Karpas-422 (cell line): ENCODE data around the gene IGFN1. TPM values are rescaled to one million over a fixed set of nuclear protein-coding genes. Genes with fewer than 3 reads are reported as not detected.
"Not testable (repeated sequence)": the region's sequence is repeated elsewhere in the genome, so short reads cannot be mapped to it uniquely, and the experiment has no call there.

Experiments
- DNase-seq: peaks from one replicate; pipeline ENCODE4 v3.0.0-alpha.2; 2015
- H2AFZ ChIP-seq: fragments of 200-600 bp; sonication (generic); 2 replicates; pipeline ENCODE4 v1.6.1; 2014; ENCODE audit warnings: antibody characterized with exemption, low read length, mixed read lengths
- H3K27ac ChIP-seq: fragments of 200-600 bp; sonication (generic); 2 replicates; pipeline ENCODE4 v1.5.1; 2014; ENCODE audit warnings: mild to moderate bottlenecking, low read length, moderate library complexity
- H3K27me3 ChIP-seq: fragments of 200-600 bp; sonication (generic); 2 replicates; pipeline ENCODE4 v1.6.1; 2014; ENCODE audit warnings: low read length, mixed read lengths
- H3K36me3 ChIP-seq: fragments of 200-600 bp; sonication (generic); 2 replicates; pipeline ENCODE4 v1.6.1; 2014; ENCODE audit warnings: low read length, mixed read lengths; ENCODE audit not compliant: insufficient read depth
- H3K4me1 ChIP-seq: fragments of 200-600 bp; sonication (generic); 2 replicates; pipeline ENCODE4 v1.6.1; 2014; ENCODE audit warnings: mild to moderate bottlenecking, low read length, mixed read lengths
- H3K4me2 ChIP-seq: fragments of 200-600 bp; sonication (generic); 2 replicates; pipeline ENCODE4 v1.6.1; 2014; ENCODE audit warnings: low read length, low read depth, mild to moderate bottlenecking; ENCODE audit not compliant: poor library complexity, severe bottlenecking
- H3K4me3 ChIP-seq: fragments of 200-600 bp; sonication (generic); 2 replicates; pipeline ENCODE4 v1.5.1; 2014; ENCODE audit warnings: mild to moderate bottlenecking, antibody characterized with exemption, low read length, mixed read lengths
- H3K79me2 ChIP-seq: fragments of 200-600 bp; sonication (generic); 2 replicates; pipeline ENCODE4 v1.6.1; 2014; ENCODE audit warnings: mild to moderate bottlenecking, low read length, mixed read lengths
- H3K9ac ChIP-seq: fragments of 200-600 bp; sonication (generic); 2 replicates; pipeline ENCODE4 v1.6.0; 2014; ENCODE audit warnings: low read length
- H3K9me2 ChIP-seq: fragments of 200-600 bp; sonication (generic), shearing (Covaris generic); replicated peaks from 2 replicates; pipeline ENCODE4 v1.6.0; 2014; ENCODE audit warnings: mild to moderate bottlenecking, low read length, moderate library complexity; ENCODE audit not compliant: insufficient read depth
- H3K9me3 ChIP-seq: fragments of 300-700, 200-600 bp; sonication (generic); 2 replicates; pipeline ENCODE4 v1.6.1; 2014; ENCODE audit warnings: low read length, mixed read lengths
- H4K20me1 ChIP-seq: fragments of 200-600 bp; sonication (generic); 2 replicates; pipeline ENCODE4 v1.6.1; 2014; ENCODE audit warnings: mild to moderate bottlenecking, antibody characterized with exemption, low read length, low read depth; ENCODE audit not compliant: insufficient read depth
- total RNA-seq: library from RNA; depleted of rRNA; stranded (reverse); fragments of >200 nt; shearing (Covaris generic); gene quantifications from 2 replicates; pipeline ENCODE4 v1.2.3, GENCODE V29; 2014; ENCODE audit warnings: low replicate concordance

IGFN1 gene
- total RNA-seq, 1 experiment from 2014 or later = not detected

- no peaks in the 10 kb centered on the region for H3K9me2 ChIP-seq
- H3K4me3 ChIP-seq = no peak overlapping the region
- H3K27me3 ChIP-seq = no peaks in the 10 kb centered on the region
- H4K20me1 ChIP-seq = no peaks in the 10 kb centered on the region
- H3K4me2 ChIP-seq = no peak overlapping the region
- H3K79me2 ChIP-seq = peaks cover 17% of the 10 kb centered on the region
- H3K9ac ChIP-seq = no peak overlapping the region
- H2AFZ ChIP-seq = no peak overlapping the region
- no peaks in the 10 kb centered on the region for H3K9me3 ChIP-seq
- DNase-seq = no peak
- H3K4me1 ChIP-seq = peaks cover 29% of the 10 kb centered on the region
- no peak overlapping the region for H3K27ac ChIP-seq
- H3K36me3 ChIP-seq = peaks cover 6% of the 10 kb centered on the region; the same call in 1 of the 2 replicates
Observed at GRCh38 chr1:201155354-201155753, 35.3 kb upstream of the IGFN1 start.

- Histone ChIP-seq H3K4me1 (peaks cover 29% of the 10 kb centered on the region), H3K36me3 (peaks cover 5% of the 10 kb centered on the region; the same call in 1 of the 2 replicates), H2AFZ (no peak overlapping the region), H3K79me2 (peaks cover 17% of the 10 kb centered on the region), H3K9me3 (no peaks in the 10 kb centered on the region), H3K4me3 (no peak overlapping the region), H3K27ac (no peak overlapping the region), H3K4me2 (no peak overlapping the region), H4K20me1 (no peaks in the 10 kb centered on the region), H3K27me3 (no peaks in the 10 kb centered on the region), H3K9me2 (no peaks in the 10 kb centered on the region), H3K9ac (no peak overlapping the region)
- DNase-seq = no peak
Observed at GRCh38 chr1:201156346-201156745, 34.3 kb upstream of the IGFN1 start.

- no peaks in the 10 kb centered on the region for H3K27me3 ChIP-seq
- H3K9me3 ChIP-seq = no peaks in the 10 kb centered on the region
- H3K27ac ChIP-seq = no peak overlapping the region
- H3K79me2 ChIP-seq = peaks cover 17% of the 10 kb centered on the region
- no peaks in the 10 kb centered on the region for H4K20me1 ChIP-seq
- no peak overlapping the region for H2AFZ ChIP-seq
- H3K4me2 ChIP-seq = no peak overlapping the region
- H3K36me3 ChIP-seq = no peaks in the 10 kb centered on the region
- peaks cover 29% of the 10 kb centered on the region for H3K4me1 ChIP-seq
- H3K9ac ChIP-seq = no peak overlapping the region
- no peaks in the 10 kb centered on the region for H3K9me2 ChIP-seq
- no peak for DNase-seq
- H3K4me3 ChIP-seq = no peak overlapping the region
Observed at GRCh38 chr1:201156819-201157218, 33.8 kb upstream of the IGFN1 start.

GRCh38 chr1:201157949-201158348 lies 32.7 kb upstream of the IGFN1 start:
- no peak overlapping the region for H2AFZ ChIP-seq
- no peaks in the 10 kb centered on the region for H3K27me3 ChIP-seq
- H3K9me2 ChIP-seq = no peaks in the 10 kb centered on the region
- no peak overlapping the region for H3K27ac ChIP-seq
- no peak overlapping the region for H3K9ac ChIP-seq
- peaks cover 22% of the 10 kb centered on the region for H3K4me1 ChIP-seq
- no peak overlapping the region for H3K4me3 ChIP-seq
- H3K4me2 ChIP-seq = no peak overlapping the region
- H3K79me2 ChIP-seq = peaks cover 11% of the 10 kb centered on the region
- DNase-seq = no peak
- H3K9me3 ChIP-seq = no peaks in the 10 kb centered on the region
- H4K20me1 ChIP-seq = no peaks in the 10 kb centered on the region
- H3K36me3 ChIP-seq = no peaks in the 10 kb centered on the region

GRCh38 chr1:201163036-201163435 lies 27.6 kb upstream of the IGFN1 start:
- H3K27ac ChIP-seq, H3K9me3 ChIP-seq, H3K9me2 ChIP-seq, H3K4me1 ChIP-seq, H3K79me2 ChIP-seq, H3K36me3 ChIP-seq, DNase-seq, H2AFZ ChIP-seq, H3K27me3 ChIP-seq, H3K4me3 ChIP-seq, H4K20me1 ChIP-seq, H3K9ac ChIP-seq, H3K4me2 ChIP-seq: not testable (repeated sequence)

- DNase-seq = no peak
- Histone ChIP-seq H3K9ac (no peak overlapping the region), H3K79me2 (no peaks in the 10 kb centered on the region), H3K36me3 (no peaks in the 10 kb centered on the region), H2AFZ (no peak overlapping the region), H3K9me2 (no peaks in the 10 kb centered on the region), H4K20me1 (no peaks in the 10 kb centered on the region), H3K27me3 (no peaks in the 10 kb centered on the region), H3K27ac (no peak overlapping the region), H3K4me2 (no peak overlapping the region), H3K4me3 (no peak overlapping the region), H3K4me1 (no peaks in the 10 kb centered on the region), H3K9me3 (no peaks in the 10 kb centered on the region)
Observed at GRCh38 chr1:201163707-201164106, 26.9 kb upstream of the IGFN1 start.

GRCh38 chr1:201164645-201165044 lies 26.0 kb upstream of the IGFN1 start:
- H3K4me3 ChIP-seq = no peak overlapping the region
- H3K9ac ChIP-seq = no peak overlapping the region
- no peaks in the 10 kb centered on the region for H3K36me3 ChIP-seq
- no peaks in the 10 kb centered on the region for H3K4me1 ChIP-seq
- H3K79me2 ChIP-seq = no peaks in the 10 kb centered on the region
- no peaks in the 10 kb centered on the region for H4K20me1 ChIP-seq
- no peak for DNase-seq
- no peak overlapping the region for H2AFZ ChIP-seq
- no peak overlapping the region for H3K4me2 ChIP-seq
- H3K9me3 ChIP-seq = no peaks in the 10 kb centered on the region
- no peaks in the 10 kb centered on the region for H3K27me3 ChIP-seq
- no peaks in the 10 kb centered on the region for H3K9me2 ChIP-seq
- H3K27ac ChIP-seq = no peak overlapping the region

GRCh38 chr1:201167041-201167991 lies 23.3 kb upstream of the IGFN1 start:
- H3K27ac ChIP-seq = no peak overlapping the region
- no peak overlapping the region for H3K4me3 ChIP-seq
- no peak overlapping the region for H2AFZ ChIP-seq
- H3K9me2 ChIP-seq = no peaks in the 10 kb centered on the region
- no peaks in the 10 kb centered on the region for H3K36me3 ChIP-seq
- no peaks in the 10 kb centered on the region for H4K20me1 ChIP-seq
- H3K9ac ChIP-seq = no peak overlapping the region
- H3K9me3 ChIP-seq = no peaks in the 10 kb centered on the region
- peaks cover 14% of the 10 kb centered on the region for H3K4me1 ChIP-seq
- no peak for DNase-seq
- H3K27me3 ChIP-seq = no peaks in the 10 kb centered on the region
- no peaks in the 10 kb centered on the region for H3K79me2 ChIP-seq
- no peak overlapping the region for H3K4me2 ChIP-seq
